ENCODE results near the gene TRIO.

DNA sequence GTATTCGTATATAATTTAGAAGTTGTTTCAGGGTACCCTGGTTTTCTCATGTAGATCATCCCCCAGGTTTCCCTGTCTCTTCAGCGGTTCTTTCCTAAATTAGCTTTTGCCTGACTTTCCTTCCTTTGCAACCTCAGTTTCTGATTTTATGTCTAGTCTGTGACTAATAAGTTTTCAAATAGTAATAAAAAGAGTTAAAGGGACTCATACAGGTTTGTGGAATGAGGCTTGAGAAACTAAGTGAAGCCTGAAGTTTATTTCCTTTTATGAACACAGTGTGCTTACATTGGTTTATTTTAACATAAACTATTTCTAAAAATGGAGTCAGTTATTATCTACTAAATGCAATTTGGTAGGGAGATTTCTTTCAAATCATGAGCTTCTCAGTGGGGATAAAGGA, 96.8 kb downstream of the TRIO start:
- TF ChIP-seq, protein P1, sequence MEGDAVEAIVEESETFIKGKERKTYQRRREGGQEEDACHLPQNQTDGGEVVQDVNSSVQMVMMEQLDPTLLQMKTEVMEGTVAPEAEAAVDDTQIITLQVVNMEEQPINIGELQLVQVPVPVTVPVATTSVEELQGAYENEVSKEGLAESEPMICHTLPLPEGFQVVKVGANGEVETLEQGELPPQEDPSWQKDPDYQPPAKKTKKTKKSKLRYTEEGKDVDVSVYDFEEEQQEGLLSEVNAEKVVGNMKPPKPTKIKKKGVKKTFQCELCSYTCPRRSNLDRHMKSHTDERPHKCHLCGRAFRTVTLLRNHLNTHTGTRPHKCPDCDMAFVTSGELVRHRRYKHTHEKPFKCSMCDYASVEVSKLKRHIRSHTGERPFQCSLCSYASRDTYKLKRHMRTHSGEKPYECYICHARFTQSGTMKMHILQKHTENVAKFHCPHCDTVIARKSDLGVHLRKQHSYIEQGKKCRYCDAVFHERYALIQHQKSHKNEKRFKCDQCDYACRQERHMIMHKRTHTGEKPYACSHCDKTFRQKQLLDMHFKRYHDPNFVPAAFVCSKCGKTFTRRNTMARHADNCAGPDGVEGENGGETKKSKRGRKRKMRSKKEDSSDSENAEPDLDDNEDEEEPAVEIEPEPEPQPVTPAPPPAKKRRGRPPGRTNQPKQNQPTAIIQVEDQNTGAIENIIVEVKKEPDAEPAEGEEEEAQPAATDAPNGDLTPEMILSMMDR (IDR thresholded peaks at IDR 0.05) = no peak
- TF ChIP-seq GABPA (IDR thresholded peaks at IDR 0.05; ENCODE audit: low read depth) = no peak
